Uterus (tissue), 2 donors: ENCODE data around the gene LIG1.

Experiments used
- CTCF ChIP-seq, 4 experiments: fragments of 200-600 bp in 2 of 4; fragments of 450-650 bp in 2 of 4; sonication (generic) in 2 of 4; IDR thresholded peaks; one replicate each; pipeline ENCODE4 v1.5.1; 2016 to 2019; ENCODE audit warnings: antibody characterized with exemption in 4 of 4, mild to moderate bottlenecking in 2 of 4, moderate library complexity in 1 of 4
- POLR2A ChIP-seq, 2 donors: fragments of 450-650 bp; IDR thresholded peaks; one replicate each; pipeline ENCODE4 v1.6.1; 2016; ENCODE audit warnings: antibody characterized with exemption in 2 of 2, mild to moderate bottlenecking in 1 of 2, moderate library complexity in 1 of 2

- TF ChIP-seq POLR2A (IDR thresholded peaks at IDR 0.05) (no peak), CTCF (IDR thresholded peaks at IDR 0.05) (no peak)
These were observed 47.7 kb downstream of the LIG1 start for GRCh38 chr19:48122421-48122820.
